ENCODE measurements around the gene SYT7.

Gene SYT7

GRCh38 chr11:61546663-61547062 is 34.2 kb downstream of the SYT7 start:
- Histone ChIP-seq H3K27ac (ENCODE audit: insufficient read depth, low read depth, low read length, poor library complexity, severe bottlenecking) (no peak overlapping the region), H3K27me3 (ENCODE audit: control insufficient read depth, insufficient read depth, low read length, poor library complexity, severe bottlenecking) (no peaks in the 10 kb centered on the region), H3K4me1 (ENCODE audit: control insufficient read depth, insufficient read depth, low read length) (peaks cover 26% of the 10 kb centered on the region), H3K4me3 (ENCODE audit: insufficient read depth, low read depth, low read length) (no peak overlapping the region), H3K36me3 (ENCODE audit: control insufficient read depth, insufficient read depth, low read length) (no peaks in the 10 kb centered on the region), H3K9me3 (ENCODE audit: control insufficient read depth, low read length) (no peaks in the 10 kb centered on the region)
- WGBS, 2 experiments = 79 to 82% methylated on average over 20 of the region's 20 CpGs

DNA sequence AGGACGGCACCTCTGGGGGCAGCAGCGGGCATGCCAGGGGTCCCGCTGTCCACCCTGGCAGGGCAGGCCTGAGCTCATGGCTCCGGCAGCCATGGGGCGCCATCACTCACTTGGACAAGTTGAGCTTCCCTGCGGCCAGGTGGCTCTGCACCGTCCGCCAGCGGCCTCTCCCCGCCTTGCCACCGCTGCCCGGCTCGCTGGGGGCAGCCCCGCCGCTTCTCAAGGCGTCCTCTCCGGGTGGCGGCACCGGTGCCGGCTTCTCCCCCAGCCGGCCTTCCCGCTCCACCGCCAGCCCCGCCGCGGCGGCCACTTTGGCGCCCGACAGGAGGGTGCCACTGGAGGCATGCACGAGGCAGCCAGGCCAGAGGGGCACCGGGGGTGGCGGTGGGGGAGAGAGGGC is 35.0 kb downstream of the SYT7 start:
- Histone ChIP-seq H3K4me1 (ENCODE audit: control insufficient read depth, insufficient read depth, low read length) (peaks cover 32% of the 10 kb centered on the region), H3K9me3 (ENCODE audit: control insufficient read depth, low read length) (no peaks in the 10 kb centered on the region), H3K27ac (ENCODE audit: insufficient read depth, low read depth, low read length, poor library complexity, severe bottlenecking) (no peak overlapping the region), H3K27me3 (ENCODE audit: control insufficient read depth, insufficient read depth, low read length, poor library complexity, severe bottlenecking) (no peaks in the 10 kb centered on the region), H3K36me3 (ENCODE audit: control insufficient read depth, insufficient read depth, low read length) (no peaks in the 10 kb centered on the region), H3K4me3 (ENCODE audit: insufficient read depth, low read depth, low read length) (no peak overlapping the region)
- 94 to 95% methylated on average over 32 of the region's 32 CpGs for WGBS, 2 experiments

GRCh38 chr11:61545341-61545740 is 35.5 kb downstream of the SYT7 start:
- Histone ChIP-seq H3K4me3 (ENCODE audit: insufficient read depth, low read depth, low read length) (no peak overlapping the region), H3K9me3 (ENCODE audit: control insufficient read depth, low read length) (no peaks in the 10 kb centered on the region), H3K4me1 (ENCODE audit: control insufficient read depth, insufficient read depth, low read length) (peaks cover 38% of the 10 kb centered on the region), H3K36me3 (ENCODE audit: control insufficient read depth, insufficient read depth, low read length) (no peaks in the 10 kb centered on the region), H3K27me3 (ENCODE audit: control insufficient read depth, insufficient read depth, low read length, poor library complexity, severe bottlenecking) (no peaks in the 10 kb centered on the region), H3K27ac (ENCODE audit: insufficient read depth, low read depth, low read length, poor library complexity, severe bottlenecking) (no peak overlapping the region)
- WGBS, 2 experiments = 95 to 96% methylated on average over 7 of the region's 7 CpGs

GRCh38 chr11:61544466-61544865 is 36.4 kb downstream of the SYT7 start:
- Histone ChIP-seq H3K4me1 (ENCODE audit: control insufficient read depth, insufficient read depth, low read length) (peaks cover 39% of the 10 kb centered on the region), H3K27ac (ENCODE audit: insufficient read depth, low read depth, low read length, poor library complexity, severe bottlenecking) (no peak overlapping the region), H3K36me3 (ENCODE audit: control insufficient read depth, insufficient read depth, low read length) (no peaks in the 10 kb centered on the region), H3K4me3 (ENCODE audit: insufficient read depth, low read depth, low read length) (no peak overlapping the region), H3K27me3 (ENCODE audit: control insufficient read depth, insufficient read depth, low read length, poor library complexity, severe bottlenecking) (no peaks in the 10 kb centered on the region), H3K9me3 (ENCODE audit: control insufficient read depth, low read length) (no peaks in the 10 kb centered on the region)
- 92 to 95% methylated on average over 6 of the region's 6 CpGs for WGBS, 2 experiments

DNA sequence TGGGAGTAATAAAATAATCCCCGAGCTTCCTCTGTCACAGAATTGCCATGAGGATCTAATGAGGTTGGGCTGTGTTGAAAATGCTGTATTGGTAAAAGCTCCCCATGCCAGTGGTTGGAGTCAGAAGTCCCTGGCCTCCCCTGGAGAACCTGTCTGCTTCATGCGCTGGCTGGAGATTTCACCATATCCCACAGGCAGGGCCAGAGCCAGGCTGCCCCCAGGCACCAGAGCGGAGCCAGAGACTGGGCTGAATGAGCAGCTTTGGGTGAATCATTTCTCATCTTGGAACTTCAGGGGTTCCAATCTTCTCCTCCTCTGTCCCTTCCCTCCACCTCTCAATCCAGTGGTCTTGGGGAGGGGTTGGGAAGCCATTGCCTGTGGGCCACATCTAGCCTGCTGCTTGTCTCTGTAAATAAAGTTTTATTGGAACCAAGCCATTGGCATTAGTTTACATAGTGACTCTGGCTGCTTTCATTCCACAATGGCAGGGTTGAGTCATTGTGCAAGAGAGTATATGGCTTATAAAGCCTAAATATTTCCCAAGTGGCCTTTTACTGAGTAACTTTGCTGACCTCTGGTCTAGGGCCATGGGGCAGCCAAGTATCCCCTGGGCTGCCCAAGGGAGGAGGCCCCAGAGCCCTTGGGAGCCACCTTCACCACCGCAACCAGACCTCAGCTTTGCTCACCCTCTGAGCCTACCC is 37.1 kb downstream of the SYT7 start:
- peaks cover 43% of the 10 kb centered on the region for H3K4me1 ChIP-seq (ENCODE audit: control insufficient read depth, insufficient read depth, low read length)
- no peaks in the 10 kb centered on the region for H3K27me3 ChIP-seq (ENCODE audit: control insufficient read depth, insufficient read depth, low read length, poor library complexity, severe bottlenecking)
- H3K9me3 ChIP-seq (ENCODE audit: control insufficient read depth, low read length) = no peaks in the 10 kb centered on the region
- no peak overlapping the region for H3K27ac ChIP-seq (ENCODE audit: insufficient read depth, low read depth, low read length, poor library complexity, severe bottlenecking)
- WGBS, 2 experiments = 94 to 95% methylated on average over 4 of the region's 4 CpGs
- H3K36me3 ChIP-seq (ENCODE audit: control insufficient read depth, insufficient read depth, low read length) = no peaks in the 10 kb centered on the region
- no peak overlapping the region for H3K4me3 ChIP-seq (ENCODE audit: insufficient read depth, low read depth, low read length)

DNA sequence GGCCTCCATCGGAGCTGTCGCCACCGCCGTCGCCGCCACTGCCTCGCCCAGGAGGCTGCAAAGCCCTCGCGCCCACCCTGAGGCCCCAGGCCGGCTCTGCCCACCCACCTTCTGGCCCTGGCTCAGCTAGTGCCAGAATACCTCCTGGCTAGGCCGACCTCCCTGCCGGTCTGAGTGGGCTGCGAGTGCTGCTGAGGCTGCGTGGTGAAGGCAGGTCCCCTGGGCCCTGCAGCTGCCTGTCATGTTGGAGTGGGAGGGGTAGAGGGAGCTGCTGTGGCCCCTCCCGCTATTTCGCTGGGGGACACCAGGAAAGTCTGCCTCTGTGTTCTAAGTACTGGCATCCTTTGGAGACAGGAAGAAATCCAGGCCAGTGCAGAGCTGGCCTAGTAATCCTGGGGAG is 38.2 kb downstream of the SYT7 start:
- H3K27me3 ChIP-seq (ENCODE audit: control insufficient read depth, insufficient read depth, low read length, poor library complexity, severe bottlenecking) = no peaks in the 10 kb centered on the region
- H3K36me3 ChIP-seq (ENCODE audit: control insufficient read depth, insufficient read depth, low read length) = no peaks in the 10 kb centered on the region
- no peaks in the 10 kb centered on the region for H3K9me3 ChIP-seq (ENCODE audit: control insufficient read depth, low read length)
- H3K4me1 ChIP-seq (ENCODE audit: control insufficient read depth, insufficient read depth, low read length) = peaks cover 46% of the 10 kb centered on the region
- no peak overlapping the region for H3K4me3 ChIP-seq (ENCODE audit: insufficient read depth, low read depth, low read length)
- H3K27ac ChIP-seq (ENCODE audit: insufficient read depth, low read depth, low read length, poor library complexity, severe bottlenecking) = no peak overlapping the region
- 85 to 87% methylated on average over 16 of the region's 16 CpGs for WGBS, 2 experiments

DNA sequence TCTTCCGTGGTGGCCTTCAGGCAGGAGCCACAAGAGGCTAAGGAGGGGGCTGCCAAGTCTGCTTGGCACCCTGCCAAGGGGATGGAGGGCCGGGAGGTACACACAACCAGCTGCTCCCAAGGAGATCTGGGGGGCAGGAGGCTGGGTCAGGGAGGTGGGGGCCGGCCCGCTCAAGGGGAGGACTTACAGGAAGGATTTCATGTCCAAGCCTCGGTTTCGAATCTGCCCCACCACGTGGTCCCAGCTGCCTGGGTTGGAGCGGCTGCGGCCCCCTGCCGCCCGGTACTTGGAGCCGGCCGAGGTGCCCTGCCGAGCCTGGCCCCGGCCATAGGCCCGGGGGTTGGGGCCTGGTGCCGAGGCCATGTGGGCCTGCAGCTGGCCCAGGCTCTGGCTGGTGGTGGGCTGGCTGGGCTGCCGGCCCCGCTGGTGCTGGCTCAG is 38.8 kb downstream of the SYT7 start:
- WGBS, 2 experiments = 50 to 52% methylated on average over 19 of the region's 19 CpGs
- H3K9me3 ChIP-seq (ENCODE audit: control insufficient read depth, low read length) = no peaks in the 10 kb centered on the region
- no peaks in the 10 kb centered on the region for H3K36me3 ChIP-seq (ENCODE audit: control insufficient read depth, insufficient read depth, low read length)
- H3K27ac ChIP-seq (ENCODE audit: insufficient read depth, low read depth, low read length, poor library complexity, severe bottlenecking) = no peak overlapping the region
- H3K4me3 ChIP-seq (ENCODE audit: insufficient read depth, low read depth, low read length) = no peak overlapping the region
- peaks cover 48% of the 10 kb centered on the region for H3K4me1 ChIP-seq (ENCODE audit: control insufficient read depth, insufficient read depth, low read length)
- no peaks in the 10 kb centered on the region for H3K27me3 ChIP-seq (ENCODE audit: control insufficient read depth, insufficient read depth, low read length, poor library complexity, severe bottlenecking)

GRCh38 chr11:61541598-61541997 is 39.3 kb downstream of the SYT7 start:
- no peaks in the 10 kb centered on the region for H3K9me3 ChIP-seq (ENCODE audit: control insufficient read depth, low read length)
- no peaks in the 10 kb centered on the region for H3K36me3 ChIP-seq (ENCODE audit: control insufficient read depth, insufficient read depth, low read length)
- WGBS, 2 experiments = 11 to 20% methylated on average over 3 of the region's 3 CpGs
- H3K4me3 ChIP-seq (ENCODE audit: insufficient read depth, low read depth, low read length) = no peak overlapping the region
- peaks cover 48% of the 10 kb centered on the region for H3K4me1 ChIP-seq (ENCODE audit: control insufficient read depth, insufficient read depth, low read length)
- H3K27me3 ChIP-seq (ENCODE audit: control insufficient read depth, insufficient read depth, low read length, poor library complexity, severe bottlenecking) = no peaks in the 10 kb centered on the region
- H3K27ac ChIP-seq (ENCODE audit: insufficient read depth, low read depth, low read length, poor library complexity, severe bottlenecking) = no peak overlapping the region

DNA sequence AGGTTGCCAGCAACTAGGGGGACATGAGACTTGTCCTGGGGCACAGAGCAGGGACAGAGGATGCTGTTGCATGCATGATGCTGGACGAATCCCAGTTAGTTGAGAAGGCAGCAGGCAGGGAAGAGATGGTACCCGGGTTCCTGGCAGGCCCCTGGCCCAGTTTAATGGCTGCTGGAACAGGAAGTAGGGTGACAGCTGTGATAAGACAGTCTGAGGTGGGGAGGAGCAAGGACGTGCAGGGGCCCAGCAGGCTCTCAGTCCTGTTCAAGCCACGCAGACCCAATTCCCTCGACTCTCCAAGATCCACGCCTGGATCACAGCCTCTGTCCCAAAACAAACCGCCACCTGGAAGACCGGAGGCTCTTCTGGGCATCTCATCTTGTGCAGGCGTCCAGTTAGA is 40.3 kb downstream of the SYT7 start:
- Histone ChIP-seq H3K4me1 (ENCODE audit: control insufficient read depth, insufficient read depth, low read length) (peaks cover 48% of the 10 kb centered on the region), H3K9me3 (ENCODE audit: control insufficient read depth, low read length) (no peaks in the 10 kb centered on the region), H3K4me3 (ENCODE audit: insufficient read depth, low read depth, low read length) (no peak overlapping the region), H3K36me3 (ENCODE audit: control insufficient read depth, insufficient read depth, low read length) (no peaks in the 10 kb centered on the region), H3K27ac (ENCODE audit: insufficient read depth, low read depth, low read length, poor library complexity, severe bottlenecking) (no peak overlapping the region), H3K27me3 (ENCODE audit: control insufficient read depth, insufficient read depth, low read length, poor library complexity, severe bottlenecking) (no peaks in the 10 kb centered on the region)
- WGBS, 2 experiments = 86 to 90% methylated on average over 9 of the region's 9 CpGs

DNA sequence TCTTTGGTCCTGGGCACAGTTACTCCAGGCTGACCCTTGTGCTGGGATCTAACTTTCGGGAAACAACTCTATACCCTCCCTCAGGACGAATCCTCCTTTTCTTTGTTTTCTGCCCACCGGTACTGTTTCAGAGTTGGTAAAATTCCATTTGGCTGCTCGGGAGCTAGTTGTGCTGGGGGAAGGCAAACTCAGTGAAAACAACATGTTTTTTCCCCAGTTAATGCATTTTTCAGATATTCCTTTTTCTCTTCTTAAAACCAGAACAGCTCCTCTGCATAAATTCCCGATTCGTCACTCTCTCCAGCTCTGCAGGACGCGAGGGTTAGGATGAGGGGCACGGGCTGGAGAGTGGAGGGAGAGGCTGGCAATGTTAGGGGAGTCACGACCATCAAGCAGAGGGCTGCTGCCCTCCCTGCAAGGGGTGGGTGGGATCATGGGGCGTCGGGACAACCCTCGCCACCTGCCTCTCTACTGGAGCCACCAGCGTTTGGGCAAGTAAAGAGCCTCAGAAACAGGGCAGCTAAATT is 41.0 kb downstream of the SYT7 start:
- Histone ChIP-seq H3K4me3 (ENCODE audit: insufficient read depth, low read depth, low read length) (no peak overlapping the region), H3K27ac (ENCODE audit: insufficient read depth, low read depth, low read length, poor library complexity, severe bottlenecking) (peak overlapping the region; percentile 30), H3K4me1 (ENCODE audit: control insufficient read depth, insufficient read depth, low read length) (peaks cover 48% of the 10 kb centered on the region), H3K9me3 (ENCODE audit: control insufficient read depth, low read length) (no peaks in the 10 kb centered on the region), H3K36me3 (ENCODE audit: control insufficient read depth, insufficient read depth, low read length) (no peaks in the 10 kb centered on the region), H3K27me3 (ENCODE audit: control insufficient read depth, insufficient read depth, low read length, poor library complexity, severe bottlenecking) (no peaks in the 10 kb centered on the region)
- WGBS, 2 experiments = 49 to 63% methylated on average over 12 to 14 of the region's 14 CpGs

All from ectodermal cell (in vitro differentiated cells).